NCI-H345 treated with DMSO at 0.1 percent for 48 hours (cell line): ENCODE results near the gene CRACDL.
"Not testable (repeated sequence)": the region's sequence is repeated elsewhere in the genome, so short reads cannot be mapped to it uniquely, and the experiment has no call there.

Experiments used
- DNase-seq: peaks from one replicate; lab custom pipeline; 2025; ENCODE audit not compliant: unreplicated experiment; lab: John Stamatoyannopoulos, UW

Gene CRACDL

DNA sequence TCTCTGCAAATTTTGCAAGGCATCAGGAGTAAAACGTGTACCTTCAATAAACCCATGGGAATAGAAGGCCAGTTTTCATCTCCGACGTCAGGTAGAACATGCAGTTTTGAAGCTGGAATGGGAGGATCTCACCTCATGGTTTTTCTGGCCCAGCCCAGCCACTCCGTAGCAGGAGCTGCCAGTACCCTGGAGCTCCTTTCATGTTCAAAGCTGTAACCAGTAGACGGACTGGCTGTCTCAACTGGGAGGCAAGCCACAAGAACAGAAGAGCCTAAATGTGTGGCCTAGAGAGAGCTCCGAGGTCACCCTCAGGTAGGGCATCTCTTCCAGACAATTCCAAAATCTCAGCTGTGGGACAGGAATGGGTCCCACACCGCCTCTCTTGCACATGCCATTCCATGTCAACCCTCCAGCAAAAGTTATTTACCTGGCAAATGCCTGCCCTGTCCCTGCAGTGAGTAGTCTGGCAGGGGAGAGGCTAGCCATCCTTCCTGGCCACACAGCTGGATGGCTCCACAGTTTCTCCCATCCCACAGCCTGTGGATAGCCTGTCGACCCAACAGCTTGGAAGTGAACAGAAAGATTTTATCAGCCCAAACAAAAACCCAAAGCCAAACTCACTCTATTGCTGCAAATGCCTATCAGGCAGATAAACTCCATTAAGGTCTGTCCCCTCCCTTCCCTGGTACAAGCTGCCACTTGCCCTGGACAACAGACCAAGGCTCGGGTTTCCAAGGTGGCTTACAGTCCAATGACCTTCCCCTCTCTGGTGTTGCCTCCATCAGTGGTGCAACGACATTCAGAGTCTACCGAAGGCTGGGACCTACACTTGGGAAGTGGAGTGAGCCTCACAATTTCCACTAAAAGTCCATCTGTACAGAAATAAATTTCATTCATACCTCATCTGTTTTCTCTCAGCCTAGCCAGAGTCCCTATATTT is 27.8 kb downstream of the CRACDL start:
- no peak for DNase-seq

DNA sequence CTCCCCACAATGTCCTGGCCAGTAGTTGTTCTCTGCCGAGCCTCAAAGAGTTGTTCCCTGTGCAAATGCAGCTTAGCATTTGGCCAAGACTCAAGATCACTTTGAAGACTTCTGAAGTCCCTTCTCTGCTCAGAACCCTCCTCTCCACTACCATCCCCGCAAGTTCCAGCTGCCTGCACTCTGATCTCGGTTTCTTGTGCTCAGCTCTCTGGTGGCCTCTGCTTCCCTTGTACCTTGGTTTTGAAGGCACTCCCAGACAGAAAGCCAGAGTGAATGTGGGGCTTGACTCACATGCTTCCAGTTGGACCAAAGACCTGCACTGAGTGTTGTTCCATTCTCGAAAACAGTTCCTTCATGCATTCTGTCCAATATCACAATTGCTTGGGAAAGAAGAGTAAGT is 28.6 kb downstream of the CRACDL start:
- no peak for DNase-seq

DNA sequence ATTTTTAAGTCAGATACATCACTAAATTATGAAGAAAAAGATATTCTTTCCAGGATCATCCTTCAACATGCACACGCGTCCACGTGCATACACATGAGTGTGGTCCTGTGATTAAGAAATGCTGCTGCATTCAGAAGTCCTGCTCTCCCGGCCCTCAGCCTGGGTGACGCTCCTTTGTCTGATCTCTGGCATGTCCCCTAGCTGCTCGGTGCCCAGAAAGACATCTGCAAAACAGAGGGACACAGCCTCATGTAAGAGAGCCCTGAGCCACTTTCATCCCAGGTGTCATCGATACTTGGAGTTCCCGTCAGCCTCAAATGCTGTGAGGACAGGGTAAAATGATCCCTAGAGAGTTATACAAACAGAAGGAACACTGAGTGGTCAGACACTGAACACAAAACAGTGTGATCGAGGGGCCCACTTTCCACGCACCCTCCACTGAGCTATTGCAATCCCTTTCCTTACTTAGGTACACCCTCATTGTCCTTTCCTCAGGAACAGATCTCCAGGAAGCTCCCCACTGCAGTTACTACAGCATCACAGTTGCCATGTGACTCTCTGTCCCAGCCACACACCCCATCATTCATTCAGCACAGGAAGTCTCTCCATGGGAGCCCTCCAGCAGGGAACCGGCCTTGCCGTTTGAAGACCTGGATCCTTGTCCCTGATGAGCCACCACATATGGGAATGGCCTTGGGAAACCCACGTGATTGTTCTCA is 32.1 kb downstream of the CRACDL start:
- peak; percentile 40 for DNase-seq

DNA sequence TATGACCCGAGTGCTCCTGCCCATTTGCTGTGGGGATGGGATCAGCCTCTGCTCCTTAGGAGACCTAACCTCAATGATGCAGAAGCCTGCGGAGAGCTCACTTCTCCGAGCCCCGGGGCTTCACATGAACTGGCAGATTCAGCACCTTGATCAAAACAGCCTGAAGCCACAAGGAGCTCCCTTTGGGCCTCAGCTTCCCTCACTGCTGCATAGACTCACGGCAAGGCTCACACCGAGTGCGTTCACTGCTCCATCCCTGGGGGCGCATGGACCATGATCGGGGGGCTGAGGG is 33.0 kb downstream of the CRACDL start:
- no peak for DNase-seq

DNA sequence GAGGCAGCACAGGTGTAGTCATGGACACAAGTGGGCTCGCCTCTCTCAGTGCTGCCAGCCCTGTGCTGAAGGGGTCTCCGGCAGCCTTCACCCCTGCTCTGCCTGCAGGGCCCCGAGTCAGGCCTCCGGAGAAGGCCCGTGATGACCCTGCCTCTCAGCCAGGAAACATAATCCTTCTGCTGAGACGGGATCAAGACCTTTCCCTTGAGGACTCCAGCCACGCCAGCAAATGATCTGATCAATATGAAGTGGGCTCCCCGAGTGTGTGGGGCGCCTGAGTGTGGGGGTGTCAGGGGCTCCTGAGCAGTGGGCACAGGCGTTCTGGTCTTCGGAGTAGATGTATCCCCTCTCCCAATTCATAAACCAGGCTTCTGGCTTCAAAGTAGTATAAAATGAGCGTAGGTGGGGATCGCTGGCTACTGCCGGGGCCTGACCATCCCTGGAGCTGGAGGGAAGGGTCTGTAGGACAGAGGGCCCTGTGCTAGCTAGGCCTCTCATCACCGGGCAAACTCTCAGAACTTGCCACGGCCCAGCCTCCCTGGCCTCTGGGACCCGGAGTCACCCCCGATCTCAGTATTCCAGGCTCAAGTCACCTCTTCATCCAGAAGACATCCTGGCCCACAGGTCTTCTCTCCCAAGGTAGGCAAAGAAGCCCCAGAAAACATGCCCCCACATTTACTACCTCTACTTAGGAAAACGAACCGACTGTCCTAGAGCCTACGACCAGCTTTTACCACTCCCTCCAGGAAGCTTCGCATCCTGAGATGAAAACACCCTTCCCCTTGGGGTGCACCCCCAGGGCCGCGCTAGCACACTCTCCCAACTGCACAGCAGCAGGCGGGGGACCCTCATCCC is 33.6 kb downstream of the CRACDL start:
- no peak for DNase-seq

DNA sequence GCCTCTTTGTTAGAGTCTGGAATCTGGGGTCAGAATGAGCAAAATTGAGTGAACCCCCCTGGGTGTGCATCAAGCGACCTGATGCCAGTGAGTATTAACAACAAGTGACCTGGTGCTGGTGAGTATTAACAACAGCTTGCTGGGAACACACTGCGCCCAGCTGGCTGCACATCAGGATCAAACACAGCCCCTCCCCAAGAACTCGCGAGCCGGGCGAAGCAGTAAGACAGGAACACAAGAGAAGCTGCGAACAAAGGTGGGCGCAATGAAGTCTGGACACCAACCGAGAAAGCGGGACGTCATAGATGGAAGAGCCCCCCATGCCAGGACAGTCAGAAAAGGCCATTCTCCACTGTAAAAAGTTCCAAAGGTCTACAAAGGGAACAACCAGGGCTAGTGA is 34.3 kb downstream of the CRACDL start:
- DNase-seq, result no peak

DNA sequence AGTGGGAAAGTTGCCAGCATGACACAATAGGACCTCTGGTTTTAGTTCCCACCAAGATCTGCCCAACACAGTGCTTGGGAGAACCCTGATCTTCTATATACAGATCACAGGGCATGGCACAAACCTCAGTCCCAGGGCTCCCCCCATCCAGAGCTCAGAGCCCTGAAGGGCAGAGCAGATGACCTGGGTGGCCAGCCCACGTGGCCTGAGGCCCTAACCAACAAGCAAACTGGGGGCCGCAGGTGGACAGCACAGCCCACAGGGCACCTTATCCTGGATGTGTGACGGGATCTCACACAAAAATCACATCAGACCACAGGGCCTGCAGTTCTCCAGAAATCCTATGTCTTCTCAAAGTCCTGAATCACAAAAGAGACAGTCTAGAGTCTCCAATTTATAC is 34.7 kb downstream of the CRACDL start:
- DNase-seq, result no peak

DNA sequence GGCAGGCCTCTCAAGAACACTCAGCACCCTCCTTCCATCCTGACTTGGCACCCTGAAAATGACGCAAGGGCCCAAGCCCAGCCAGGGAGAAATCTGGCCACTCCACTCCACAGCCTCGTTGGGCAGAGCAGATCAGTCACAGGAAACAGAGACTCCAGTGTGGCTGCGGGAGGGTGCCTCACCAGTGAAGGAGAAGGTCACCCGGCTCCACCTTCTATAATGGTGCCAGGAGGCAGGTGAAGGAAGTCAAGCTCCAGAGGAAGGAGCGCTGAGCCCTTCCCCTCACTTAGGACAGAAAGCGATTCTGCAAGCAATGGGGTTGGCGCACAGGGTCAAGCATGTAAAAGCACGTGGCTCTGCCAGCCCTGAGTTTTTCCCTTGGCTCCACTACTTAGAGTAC is 35.3 kb downstream of the CRACDL start:
- no peak for DNase-seq

DNA sequence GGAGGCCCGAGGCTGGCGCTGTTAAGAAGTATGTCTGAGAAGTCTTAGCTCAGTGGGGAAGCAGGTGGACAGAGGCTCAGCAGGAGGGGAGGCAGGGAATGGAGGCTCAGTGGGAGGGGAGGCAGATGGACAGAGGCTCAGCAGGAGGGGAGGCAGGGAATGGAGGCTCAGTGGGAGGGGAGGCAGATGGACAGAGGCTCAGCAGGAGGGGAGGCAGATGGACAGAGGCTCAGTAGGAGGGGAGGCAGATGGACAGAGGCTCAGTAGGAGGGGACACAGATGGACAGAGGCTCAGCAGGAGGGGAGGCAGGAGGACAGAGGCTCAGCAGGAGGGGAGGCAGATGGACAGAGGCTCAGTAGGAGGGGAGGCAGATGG is 36.3 kb downstream of the CRACDL start:
- not testable (repeated sequence) for DNase-seq

DNA sequence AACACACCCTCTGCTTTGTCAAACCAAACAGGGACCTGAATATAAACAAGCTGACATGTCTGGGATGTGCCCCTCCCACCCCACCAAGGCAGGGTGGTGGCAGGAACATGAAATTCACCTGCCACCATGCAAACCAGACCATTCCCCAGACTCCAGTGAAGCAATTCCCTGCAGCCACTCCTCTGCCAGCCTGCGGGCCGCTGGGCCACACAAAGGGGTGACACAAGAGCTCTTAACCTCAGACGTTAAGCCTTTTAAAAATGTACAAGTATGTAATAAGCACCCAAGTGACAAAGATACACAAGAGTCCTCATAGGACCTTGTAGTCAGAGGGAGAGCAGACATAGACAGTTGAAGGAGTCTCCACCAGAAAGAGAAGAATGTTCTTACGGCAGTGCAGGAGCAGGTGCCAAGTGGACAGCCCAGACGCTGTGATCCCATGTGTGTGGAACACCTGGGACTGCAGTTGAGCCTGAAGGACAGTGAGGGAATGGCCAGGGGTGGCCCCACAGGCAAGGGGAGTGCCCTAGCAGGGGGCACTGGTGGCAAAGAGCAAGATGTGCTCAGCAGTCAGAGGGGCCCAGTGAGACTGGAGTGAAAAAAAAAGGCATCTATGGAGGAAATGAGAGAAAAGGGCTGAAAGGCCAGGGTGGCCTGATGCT is 36.9 kb downstream of the CRACDL start:
- peak; percentile 20 for DNase-seq

DNA sequence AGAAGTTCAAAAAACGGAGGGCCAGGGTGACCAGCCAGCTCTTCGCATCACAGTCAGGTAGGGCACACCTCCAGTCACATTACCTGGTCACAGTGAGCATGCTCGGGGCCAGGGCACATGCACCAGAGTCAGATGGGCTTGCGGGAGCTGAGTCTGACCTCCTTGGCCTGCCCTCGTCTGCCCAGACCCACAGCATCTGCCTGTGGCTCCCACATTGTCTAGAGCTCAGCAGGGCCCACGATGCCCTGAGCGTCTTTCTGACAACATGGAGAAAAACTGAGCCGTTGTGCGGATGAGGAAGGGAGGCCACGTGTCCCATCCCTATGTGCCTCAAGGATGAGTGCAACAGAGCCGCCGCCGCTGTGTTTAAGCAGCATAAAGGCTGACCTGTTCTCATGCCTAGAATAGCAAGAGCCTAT is 37.6 kb downstream of the CRACDL start:
- DNase-seq, result no peak

DNA sequence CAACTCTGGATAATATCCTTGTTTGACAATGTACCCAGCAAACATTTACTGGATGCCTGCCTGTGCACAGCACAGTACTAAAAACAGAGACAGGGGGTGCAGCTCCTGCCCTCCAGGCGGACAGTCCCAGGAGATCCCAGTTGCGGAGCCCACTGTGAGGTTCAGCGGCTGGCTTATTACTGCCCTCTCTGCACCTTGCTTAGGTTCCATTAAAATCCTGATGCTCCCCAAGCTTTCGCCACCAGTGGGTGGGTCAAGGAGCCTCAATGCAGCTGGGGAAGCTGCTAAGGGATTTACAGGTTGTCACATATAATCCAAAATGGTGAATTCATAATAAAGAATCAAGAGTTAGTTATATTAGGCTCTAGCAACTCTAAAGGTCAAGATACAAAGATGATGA is 38.3 kb downstream of the CRACDL start:
- DNase-seq, result no peak

DNA sequence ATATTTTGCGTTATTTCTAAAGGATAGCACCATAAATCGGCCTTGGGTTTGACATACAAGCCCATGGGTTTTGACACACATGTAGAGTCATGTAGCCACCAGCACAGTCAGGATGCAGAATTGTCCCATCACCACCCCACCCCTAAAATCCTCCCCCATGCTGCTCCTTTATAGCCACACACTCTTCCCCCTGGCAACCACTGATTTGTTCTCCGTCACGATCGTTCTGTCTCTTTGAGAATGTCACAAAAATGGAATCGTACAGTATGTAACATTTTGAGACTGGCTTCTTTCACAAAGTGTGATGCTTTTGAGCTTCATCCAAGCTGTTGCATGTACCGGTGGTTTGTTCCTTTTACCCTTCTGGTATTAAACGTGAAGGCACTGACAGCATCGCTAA is 39.1 kb downstream of the CRACDL start:
- no peak for DNase-seq

DNA sequence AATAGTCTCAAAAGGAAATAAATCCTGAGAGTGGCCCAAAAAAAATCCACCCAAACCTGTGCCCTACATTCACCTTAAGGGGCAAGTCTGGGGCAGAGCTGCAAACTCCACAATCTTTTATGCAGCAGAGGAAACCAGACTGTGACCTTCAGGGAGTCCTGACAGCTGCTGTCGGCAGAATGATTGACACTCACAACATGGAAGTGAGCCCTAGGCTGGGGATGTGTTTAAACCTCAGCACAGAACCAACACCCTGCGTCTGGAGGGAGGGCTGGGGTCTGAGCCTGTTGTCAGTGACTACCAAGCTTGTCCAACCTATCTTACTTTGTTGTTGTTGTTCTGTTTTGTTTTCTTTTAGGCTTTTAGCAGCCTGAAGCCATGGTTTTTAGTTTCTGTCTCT is 39.6 kb downstream of the CRACDL start:
- no peak for DNase-seq

DNA sequence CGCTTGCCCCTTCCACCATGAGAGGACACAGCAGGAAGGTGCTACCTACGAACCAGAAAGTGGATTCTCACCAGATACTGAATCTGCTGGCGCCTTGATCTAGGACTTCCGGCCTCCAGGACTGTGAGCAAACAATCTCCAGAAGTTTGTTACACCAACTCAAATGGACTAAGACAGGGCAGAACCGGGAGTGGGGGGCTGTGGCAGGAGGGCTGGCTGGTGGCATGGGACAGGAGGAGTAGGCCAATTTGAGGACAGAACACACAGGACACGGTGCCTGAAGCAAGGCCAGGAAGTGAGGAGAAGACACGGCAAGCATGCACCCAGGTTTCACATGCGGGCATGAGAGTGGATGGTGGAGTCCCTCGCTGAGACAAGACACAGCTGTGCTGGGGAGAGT is 40.1 kb downstream of the CRACDL start:
- no peak for DNase-seq

DNA sequence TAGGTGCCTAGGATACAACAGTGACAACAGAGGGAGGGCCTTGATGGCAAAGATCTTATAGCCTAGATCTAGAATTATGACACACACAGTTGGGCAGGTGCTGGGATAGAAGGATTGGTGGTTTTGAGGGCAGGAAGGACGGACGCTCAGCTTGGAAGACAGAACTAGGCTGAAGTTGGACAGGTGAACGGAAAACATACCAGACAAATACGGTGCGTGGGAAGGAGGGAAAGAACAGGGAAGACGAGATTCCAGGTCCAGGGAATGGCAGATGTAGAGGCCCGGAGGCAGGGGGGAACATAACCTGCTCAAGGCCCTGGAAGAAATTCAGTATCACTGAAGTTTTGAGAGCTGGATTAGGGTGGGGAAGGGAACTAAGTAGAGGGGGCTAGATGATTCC is 40.8 kb downstream of the CRACDL start:
- DNase-seq, result no peak

DNA sequence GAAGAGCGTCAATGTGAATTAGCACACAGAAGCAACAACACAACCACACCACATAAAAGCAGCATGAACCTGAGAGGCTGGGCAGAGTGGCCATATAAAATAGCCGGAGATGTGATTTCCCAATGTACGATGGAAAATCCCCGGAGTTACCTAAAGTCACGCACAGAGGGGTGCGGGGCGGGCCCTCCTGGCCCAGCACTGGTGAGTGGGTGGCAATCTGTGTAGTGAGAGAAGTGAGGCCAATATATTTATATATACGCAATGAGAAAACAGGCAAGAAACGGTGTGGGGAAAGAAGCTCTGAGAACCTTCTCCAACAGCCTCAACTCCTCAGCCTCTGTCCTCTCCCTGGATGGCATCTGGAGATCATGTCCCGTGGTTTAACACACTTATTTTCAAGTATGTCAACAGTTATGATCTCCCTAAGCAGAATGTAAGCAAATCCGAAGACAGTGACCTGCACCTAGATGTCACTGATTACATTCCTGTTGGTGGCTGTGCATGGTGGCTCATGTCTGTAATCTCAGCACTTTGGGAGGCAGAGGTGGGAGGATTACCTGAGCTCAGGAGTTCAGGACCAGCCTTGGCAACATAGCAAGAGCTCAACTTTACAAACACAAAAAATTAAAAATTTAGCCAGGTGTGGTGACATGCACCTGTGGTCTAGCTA is 41.6 kb downstream of the CRACDL start:
- DNase-seq, result no peak

DNA sequence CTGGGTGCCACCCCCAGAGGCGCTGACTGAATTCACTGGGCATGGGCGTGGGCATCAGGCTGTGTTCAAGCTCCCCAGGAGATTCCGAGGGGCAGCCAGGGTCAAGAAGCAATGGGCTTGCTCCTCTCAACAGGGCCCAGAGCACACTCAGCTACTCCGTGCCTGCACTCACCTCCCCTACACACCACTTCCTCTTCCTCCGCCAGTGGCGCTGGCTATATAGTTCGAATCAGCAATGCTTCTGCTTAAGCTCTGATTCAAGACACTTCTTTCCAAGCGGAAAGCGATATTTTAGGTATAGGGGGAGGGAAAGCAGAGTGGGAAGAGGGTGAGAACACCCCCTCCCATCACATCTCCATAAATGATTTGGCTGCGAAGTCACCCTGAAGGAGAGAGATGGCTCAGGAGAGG is 42.1 kb downstream of the CRACDL start:
- DNase-seq, result no peak

DNA sequence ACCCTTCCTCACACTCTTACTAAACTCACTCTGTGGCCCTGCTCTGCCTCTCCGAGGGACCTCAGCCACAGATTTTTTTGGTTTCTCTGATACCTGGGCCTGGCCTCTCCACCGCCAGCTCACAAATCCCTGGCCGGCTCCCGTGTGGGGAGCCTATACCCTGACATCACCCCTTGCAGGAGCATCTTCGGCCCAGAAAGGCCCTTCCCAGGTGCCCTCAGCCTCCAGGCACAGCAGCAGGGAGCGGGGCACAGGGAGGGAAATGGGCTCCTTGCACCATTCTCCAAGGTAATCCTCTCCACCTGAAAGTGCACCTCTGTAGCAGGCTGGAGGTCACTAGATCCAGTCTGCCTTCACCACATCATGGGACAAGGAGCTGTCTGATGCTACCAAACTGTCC is 43.2 kb downstream of the CRACDL start:
- DNase-seq, result no peak

DNA sequence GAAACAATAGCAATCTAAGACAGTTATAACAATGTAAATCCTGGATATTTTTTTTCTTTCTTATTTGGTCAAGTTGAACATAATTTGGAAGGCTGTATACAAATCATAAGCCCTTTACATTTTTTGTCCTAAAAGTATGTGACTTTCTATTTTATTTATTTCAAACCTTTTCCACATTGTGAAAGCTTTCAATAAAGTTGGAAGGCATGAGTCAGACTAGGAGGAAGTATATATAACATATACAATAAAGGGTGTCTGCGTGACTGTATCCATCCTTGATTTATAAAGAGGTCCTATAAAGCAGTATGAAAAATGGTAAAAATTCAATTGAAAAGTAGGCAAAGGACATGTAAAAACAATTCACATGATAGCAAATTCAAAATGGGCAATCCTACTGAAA is 44.4 kb downstream of the CRACDL start:
- DNase-seq, result no peak
